Measurements from ENCODE around the gene PLAC9. TPM values are rescaled to one million over a fixed set of nuclear protein-coding genes. Genes with fewer than 3 reads are reported as not detected.

The PLAC9 gene
- total and polyA plus RNA-seq, 4 donors = 11.8 to 53.1 (median 23.4) TPM

DNA sequence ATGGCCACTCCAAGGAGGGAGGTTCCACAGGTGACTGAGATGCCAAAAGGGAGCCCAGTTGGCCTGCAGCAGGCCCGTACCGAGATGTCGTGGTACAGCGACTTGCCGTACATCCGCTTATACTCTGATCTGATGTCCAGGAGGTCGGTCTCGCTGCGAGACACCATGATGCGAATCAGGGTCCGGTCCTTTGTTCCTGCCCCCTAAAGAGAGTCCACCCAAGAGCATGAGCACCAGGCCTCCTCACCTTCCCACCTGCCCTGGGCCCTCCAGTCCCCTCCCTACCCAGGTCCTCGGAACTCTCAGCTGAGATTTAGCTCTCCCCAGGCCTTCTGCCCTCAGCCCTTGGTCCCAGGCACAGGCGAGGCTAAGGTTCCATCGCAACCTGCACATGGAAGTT is 25.0 kb downstream of the PLAC9 start:
- Histone ChIP-seq H3K9me3 (ENCODE audit: control insufficient read depth in 4 of 4, insufficient read depth in 3 of 4, low read length in 3 of 4) (no peaks in the 10 kb centered on the region), H3K36me3 (ENCODE audit: control insufficient read depth in 4 of 4, insufficient read depth in 4 of 4, low read length in 4 of 4) (peaks cover 16 to 71% (median 22%) of the 10 kb centered on the region in 4 donors), H3K4me1 (ENCODE audit: control insufficient read depth in 5 of 5, insufficient read depth in 5 of 5, low read length in 5 of 5) (peaks cover 0 to 16% (median 12%) of the 10 kb centered on the region in 5 donors), H3K27me3 (ENCODE audit: control insufficient read depth in 3 of 3, insufficient read depth in 3 of 3, low read length in 2 of 3) (no peaks in the 10 kb centered on the region), H3K4me3 (no peak overlapping the region), H3K27ac (ENCODE audit: low read depth in 1 of 2, low read length in 1 of 2) (peak overlapping the region in 1 of 2 donors; percentile 3), H3K9ac (ENCODE audit: insufficient read depth in 1 of 2, low read length in 2 of 2) (no peak overlapping the region)
- TF ChIP-seq, protein P1, sequence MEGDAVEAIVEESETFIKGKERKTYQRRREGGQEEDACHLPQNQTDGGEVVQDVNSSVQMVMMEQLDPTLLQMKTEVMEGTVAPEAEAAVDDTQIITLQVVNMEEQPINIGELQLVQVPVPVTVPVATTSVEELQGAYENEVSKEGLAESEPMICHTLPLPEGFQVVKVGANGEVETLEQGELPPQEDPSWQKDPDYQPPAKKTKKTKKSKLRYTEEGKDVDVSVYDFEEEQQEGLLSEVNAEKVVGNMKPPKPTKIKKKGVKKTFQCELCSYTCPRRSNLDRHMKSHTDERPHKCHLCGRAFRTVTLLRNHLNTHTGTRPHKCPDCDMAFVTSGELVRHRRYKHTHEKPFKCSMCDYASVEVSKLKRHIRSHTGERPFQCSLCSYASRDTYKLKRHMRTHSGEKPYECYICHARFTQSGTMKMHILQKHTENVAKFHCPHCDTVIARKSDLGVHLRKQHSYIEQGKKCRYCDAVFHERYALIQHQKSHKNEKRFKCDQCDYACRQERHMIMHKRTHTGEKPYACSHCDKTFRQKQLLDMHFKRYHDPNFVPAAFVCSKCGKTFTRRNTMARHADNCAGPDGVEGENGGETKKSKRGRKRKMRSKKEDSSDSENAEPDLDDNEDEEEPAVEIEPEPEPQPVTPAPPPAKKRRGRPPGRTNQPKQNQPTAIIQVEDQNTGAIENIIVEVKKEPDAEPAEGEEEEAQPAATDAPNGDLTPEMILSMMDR (IDR thresholded peaks at IDR 0.05; ENCODE audit: control extremely low read depth, extremely low read depth) = no peak
- WGBS, 2 donors = 97% methylated on average over 14 of the region's 14 CpGs
- ATAC-seq (ENCODE audit: insufficient read depth, low FRiP score) (no peak), DNase-seq (no peak)

DNA sequence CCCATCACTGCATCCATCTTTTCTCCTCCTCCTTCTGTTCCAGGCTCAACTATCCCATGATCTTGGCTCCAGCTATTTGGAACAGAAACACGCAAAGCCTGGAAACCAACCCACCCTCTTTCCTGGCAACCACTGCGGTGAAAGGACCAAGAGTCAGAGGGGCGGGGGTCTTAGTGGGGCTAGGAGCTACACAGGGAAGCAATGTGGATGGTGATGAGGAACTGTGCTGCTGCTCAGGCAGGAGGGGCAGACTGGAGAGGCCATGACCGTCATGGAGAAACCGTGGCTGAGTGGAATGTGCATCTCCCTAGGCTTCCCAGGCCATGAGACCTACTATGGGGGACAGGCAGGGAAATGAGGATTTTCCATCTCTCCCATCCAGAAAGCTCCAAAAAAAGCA is 25.6 kb downstream of the PLAC9 start:
- Histone ChIP-seq H3K36me3 (ENCODE audit: control insufficient read depth in 4 of 4, insufficient read depth in 4 of 4, low read length in 4 of 4) (peaks cover 12 to 71% (median 22%) of the 10 kb centered on the region in 4 donors), H3K4me1 (ENCODE audit: control insufficient read depth in 5 of 5, insufficient read depth in 5 of 5, low read length in 5 of 5) (peaks cover 0 to 16% (median 12%) of the 10 kb centered on the region in 5 donors), H3K27me3 (ENCODE audit: control insufficient read depth in 3 of 3, insufficient read depth in 3 of 3, low read length in 2 of 3) (no peaks in the 10 kb centered on the region), H3K9ac (ENCODE audit: insufficient read depth in 1 of 2, low read length in 2 of 2) (no peak overlapping the region), H3K4me3 (no peak overlapping the region), H3K9me3 (ENCODE audit: control insufficient read depth in 4 of 4, insufficient read depth in 3 of 4, low read length in 3 of 4) (no peaks in the 10 kb centered on the region), H3K27ac (ENCODE audit: low read depth in 1 of 2, low read length in 1 of 2) (peak overlapping the region; percentile 34 to 86)
- TF ChIP-seq, protein P1 (IDR thresholded peaks at IDR 0.05; ENCODE audit: control extremely low read depth, extremely low read depth) = no peak
- no peak for DNase-seq
- 79 to 86% methylated on average over 5 of the region's 5 CpGs for WGBS, 2 donors
- ATAC-seq (ENCODE audit: insufficient read depth, low FRiP score) = no peak

DNA sequence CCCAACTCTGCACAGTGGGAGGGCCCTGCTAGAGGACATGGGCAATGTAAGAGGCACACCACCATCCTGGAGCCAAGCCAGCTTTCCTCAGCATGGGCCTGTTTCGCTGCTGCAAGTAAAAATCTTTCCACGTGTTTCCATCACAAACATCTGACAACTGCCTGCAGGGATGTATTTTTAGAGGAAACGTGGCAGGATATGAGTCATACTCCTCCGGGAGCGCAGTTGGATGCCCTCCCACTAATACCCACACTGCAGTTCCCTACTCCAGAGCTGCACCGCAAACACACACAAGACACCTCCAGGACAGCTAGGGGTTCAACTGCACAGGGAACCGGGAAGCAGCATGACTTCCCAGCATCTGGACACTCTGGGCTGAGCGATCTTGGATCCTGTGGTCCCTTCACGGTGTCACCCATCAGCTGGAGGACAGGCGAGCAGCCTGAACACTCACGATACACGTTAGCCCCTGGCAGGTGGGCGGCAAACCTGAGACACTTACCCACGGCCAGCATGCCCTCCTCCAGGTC is 26.1 kb downstream of the PLAC9 start:
- TF ChIP-seq, protein P1 (IDR thresholded peaks at IDR 0.05; ENCODE audit: control extremely low read depth, extremely low read depth) = no peak
- Histone ChIP-seq H3K9me3 (ENCODE audit: control insufficient read depth in 4 of 4, insufficient read depth in 3 of 4, low read length in 3 of 4) (no peaks in the 10 kb centered on the region), H3K36me3 (ENCODE audit: control insufficient read depth in 4 of 4, insufficient read depth in 4 of 4, low read length in 4 of 4) (peaks cover 12 to 73% (median 22%) of the 10 kb centered on the region in 4 donors), H3K27me3 (ENCODE audit: control insufficient read depth in 3 of 3, insufficient read depth in 3 of 3, low read length in 2 of 3) (no peaks in the 10 kb centered on the region), H3K27ac (ENCODE audit: low read depth in 1 of 2, low read length in 1 of 2) (peak overlapping the region; percentile 39 to 89), H3K4me1 (ENCODE audit: control insufficient read depth in 5 of 5, insufficient read depth in 5 of 5, low read length in 5 of 5) (peaks cover 0 to 20% (median 13%) of the 10 kb centered on the region in 5 donors), H3K9ac (ENCODE audit: insufficient read depth in 1 of 2, low read length in 2 of 2) (no peak overlapping the region), H3K4me3 (no peak overlapping the region)
- 43 to 45% methylated on average over 14 of the region's 14 CpGs for WGBS, 2 donors
- peak; percentile 64 to 89 (median 81) for DNase-seq
- ATAC-seq (ENCODE audit: insufficient read depth, low FRiP score) = peak; percentile 89
